Astrocyte (in vitro differentiated cells and primary cell): ENCODE data around the gene KRT17.

Experiments used
- EZH2 ChIP-seq: IDR thresholded peaks from 2 replicates; pipeline ENCODE4 v1.6.1; 2012; ENCODE audit warnings: mild to moderate bottlenecking, low read length, inconsistent platforms; ENCODE audit not compliant: insufficient read depth
- TF ChIP-seq, protein P1 (sequence below): IDR thresholded peaks from 2 replicates; pipeline ENCODE4 v1.5.1; 2011; ENCODE audit warnings: low read depth, mild to moderate bottlenecking, inconsistent platforms, low read length, moderate library complexity; ENCODE audit not compliant: insufficient read depth

DNA sequence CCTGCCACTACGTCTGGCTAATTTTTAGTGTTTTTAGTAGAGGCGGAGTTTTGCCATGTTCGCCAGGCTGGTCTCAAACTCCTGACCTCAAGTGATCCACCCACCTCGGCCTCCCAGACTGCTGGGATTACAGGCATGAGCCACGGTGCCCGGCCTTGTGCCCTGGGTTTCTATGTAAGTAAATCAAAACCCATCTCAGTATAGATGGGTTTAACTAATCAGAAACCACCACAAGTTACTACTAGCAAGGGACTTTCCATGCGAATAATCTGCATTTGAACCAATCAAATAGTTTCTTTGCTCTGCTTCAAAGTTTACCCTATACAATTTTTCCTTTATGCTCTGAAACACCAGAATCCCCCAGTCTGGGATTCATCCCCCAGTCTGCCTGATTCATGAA is 47.8 kb upstream of the KRT17 start:
- TF ChIP-seq, protein P1, sequence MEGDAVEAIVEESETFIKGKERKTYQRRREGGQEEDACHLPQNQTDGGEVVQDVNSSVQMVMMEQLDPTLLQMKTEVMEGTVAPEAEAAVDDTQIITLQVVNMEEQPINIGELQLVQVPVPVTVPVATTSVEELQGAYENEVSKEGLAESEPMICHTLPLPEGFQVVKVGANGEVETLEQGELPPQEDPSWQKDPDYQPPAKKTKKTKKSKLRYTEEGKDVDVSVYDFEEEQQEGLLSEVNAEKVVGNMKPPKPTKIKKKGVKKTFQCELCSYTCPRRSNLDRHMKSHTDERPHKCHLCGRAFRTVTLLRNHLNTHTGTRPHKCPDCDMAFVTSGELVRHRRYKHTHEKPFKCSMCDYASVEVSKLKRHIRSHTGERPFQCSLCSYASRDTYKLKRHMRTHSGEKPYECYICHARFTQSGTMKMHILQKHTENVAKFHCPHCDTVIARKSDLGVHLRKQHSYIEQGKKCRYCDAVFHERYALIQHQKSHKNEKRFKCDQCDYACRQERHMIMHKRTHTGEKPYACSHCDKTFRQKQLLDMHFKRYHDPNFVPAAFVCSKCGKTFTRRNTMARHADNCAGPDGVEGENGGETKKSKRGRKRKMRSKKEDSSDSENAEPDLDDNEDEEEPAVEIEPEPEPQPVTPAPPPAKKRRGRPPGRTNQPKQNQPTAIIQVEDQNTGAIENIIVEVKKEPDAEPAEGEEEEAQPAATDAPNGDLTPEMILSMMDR, result no peak
- no peak for TF ChIP-seq EZH2
